NCI-H1694 treated with DMSO at 0.1 percent for 48 hours (cell line): ENCODE data around the gene ITM2B.
"Not testable (repeated sequence)": the region's sequence is repeated elsewhere in the genome, so short reads cannot be mapped to it uniquely, and the experiment has no call there.

Experiments used
- DNase-seq: peaks from one replicate; lab custom pipeline; 2025; lab: John Stamatoyannopoulos, UW

Gene ITM2B

GRCh38 chr13:48224701-48225100, 8.3 kb upstream of the ITM2B start:
- no peak for DNase-seq

- DNase-seq: no peak
These were observed 2.5 kb upstream of the ITM2B start for GRCh38 chr13:48230541-48230940.

- no peak for DNase-seq
These were observed 1.9 kb upstream of the ITM2B start for GRCh38 chr13:48231080-48231479.

GRCh38 chr13:48231933-48232332, 1.1 kb upstream of the ITM2B start:
- no peak for DNase-seq

- no peak for DNase-seq
These were observed 473 bp upstream of the ITM2B start for GRCh38 chr13:48232420-48233045.

GRCh38 chr13:48233889-48234488, 983 bp downstream of the ITM2B start:
- DNase-seq: no peak

GRCh38 chr13:48234566-48235340, 1.7 kb downstream of the ITM2B start:
- no peak for DNase-seq

- no peak for DNase-seq
These were observed 2.5 kb downstream of the ITM2B start for GRCh38 chr13:48235341-48236135.

GRCh38 chr13:48236528-48237353, 3.7 kb downstream of the ITM2B start:
- no peak for DNase-seq

- DNase-seq: not testable (repeated sequence)
These were observed 6.4 kb downstream of the ITM2B start for GRCh38 chr13:48239369-48239768.

- DNase-seq: no peak
These were observed 8.6 kb downstream of the ITM2B start for GRCh38 chr13:48241651-48242050.

- no peak for DNase-seq
These were observed 9.7 kb downstream of the ITM2B start for GRCh38 chr13:48242677-48243076.

GRCh38 chr13:48244159-48244558, 11.2 kb downstream of the ITM2B start:
- DNase-seq: no peak

GRCh38 chr13:48246102-48246501, 13.1 kb downstream of the ITM2B start:
- no peak for DNase-seq

GRCh38 chr13:48249018-48249417, 16.0 kb downstream of the ITM2B start:
- no peak for DNase-seq

GRCh38 chr13:48251611-48252081, 18.6 kb downstream of the ITM2B start:
- peak; percentile 72 for DNase-seq

- no peak for DNase-seq
These were observed 19.2 kb downstream of the ITM2B start for GRCh38 chr13:48252176-48252575.

- DNase-seq: no peak
These were observed 20.8 kb downstream of the ITM2B start for GRCh38 chr13:48253849-48254248.

- no peak for DNase-seq
These were observed 22.1 kb downstream of the ITM2B start for GRCh38 chr13:48255090-48255489.

GRCh38 chr13:48255954-48256353, 22.9 kb downstream of the ITM2B start:
- DNase-seq: no peak

GRCh38 chr13:48258002-48258401, 25.0 kb downstream of the ITM2B start:
- no peak for DNase-seq
